Astrocyte of the cerebellum (primary cell): Measurements from ENCODE around the gene CIITA.

Experiments
- DNase-seq: peaks from one replicate; pipeline ENCODE4 v3.0.0-alpha.2; 2011; ENCODE audit warnings: low read depth
- H3K4me3 ChIP-seq: 2 replicates; pipeline ENCODE4 v1.5.1; 2011; ENCODE audit warnings: mild to moderate bottlenecking, low read depth, low read length, moderate library complexity
- in situ Hi-C: cut with HindIII; loops from 2 replicates; pipeline ENCODE4 v1.10.0; 2017; ENCODE audit warnings: low sequenced_read_pairs
- TF ChIP-seq, protein P1 (sequence below): IDR thresholded peaks from 2 replicates; pipeline ENCODE4 v1.5.1; 2012; ENCODE audit warnings: low read length, low read depth, moderate library complexity, mild to moderate bottlenecking; ENCODE audit errors: missing control alignments

CIITA gene

DNA sequence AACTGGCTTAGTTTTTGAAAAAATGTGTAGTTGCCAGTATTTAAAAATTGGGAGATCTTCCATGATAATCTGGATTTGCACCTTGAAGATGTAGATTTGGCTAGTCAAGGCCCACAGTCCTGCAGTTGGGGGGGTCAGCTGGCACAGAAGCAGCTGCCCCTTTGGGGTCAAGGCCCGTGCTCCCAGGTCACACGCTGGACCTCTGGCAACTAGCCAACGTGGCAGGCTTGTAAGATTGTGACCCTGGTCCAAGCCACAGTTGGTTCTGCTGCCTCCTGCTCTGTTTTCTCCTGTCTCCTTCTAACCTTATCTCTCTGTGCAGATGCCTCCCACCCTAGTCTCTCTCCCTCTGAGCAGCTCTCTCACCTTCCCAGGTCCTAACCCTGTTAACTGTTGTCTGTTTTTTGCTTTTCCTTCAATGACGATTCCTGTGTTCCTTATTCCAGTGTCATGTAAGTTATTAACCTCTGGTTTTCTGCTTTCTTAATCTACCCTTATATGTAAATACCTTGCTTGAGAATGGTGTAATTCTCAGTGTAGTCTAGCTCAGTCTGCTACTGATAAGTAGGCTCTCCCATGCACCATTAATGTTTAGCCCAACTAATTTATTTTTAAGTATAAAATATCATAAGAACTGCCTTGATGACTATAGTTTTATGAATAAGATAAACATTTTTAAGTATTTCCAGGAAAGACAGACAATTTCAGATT is 95.3 kb downstream of the CIITA start:
- TF ChIP-seq, protein P1, sequence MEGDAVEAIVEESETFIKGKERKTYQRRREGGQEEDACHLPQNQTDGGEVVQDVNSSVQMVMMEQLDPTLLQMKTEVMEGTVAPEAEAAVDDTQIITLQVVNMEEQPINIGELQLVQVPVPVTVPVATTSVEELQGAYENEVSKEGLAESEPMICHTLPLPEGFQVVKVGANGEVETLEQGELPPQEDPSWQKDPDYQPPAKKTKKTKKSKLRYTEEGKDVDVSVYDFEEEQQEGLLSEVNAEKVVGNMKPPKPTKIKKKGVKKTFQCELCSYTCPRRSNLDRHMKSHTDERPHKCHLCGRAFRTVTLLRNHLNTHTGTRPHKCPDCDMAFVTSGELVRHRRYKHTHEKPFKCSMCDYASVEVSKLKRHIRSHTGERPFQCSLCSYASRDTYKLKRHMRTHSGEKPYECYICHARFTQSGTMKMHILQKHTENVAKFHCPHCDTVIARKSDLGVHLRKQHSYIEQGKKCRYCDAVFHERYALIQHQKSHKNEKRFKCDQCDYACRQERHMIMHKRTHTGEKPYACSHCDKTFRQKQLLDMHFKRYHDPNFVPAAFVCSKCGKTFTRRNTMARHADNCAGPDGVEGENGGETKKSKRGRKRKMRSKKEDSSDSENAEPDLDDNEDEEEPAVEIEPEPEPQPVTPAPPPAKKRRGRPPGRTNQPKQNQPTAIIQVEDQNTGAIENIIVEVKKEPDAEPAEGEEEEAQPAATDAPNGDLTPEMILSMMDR: no peak

DNA sequence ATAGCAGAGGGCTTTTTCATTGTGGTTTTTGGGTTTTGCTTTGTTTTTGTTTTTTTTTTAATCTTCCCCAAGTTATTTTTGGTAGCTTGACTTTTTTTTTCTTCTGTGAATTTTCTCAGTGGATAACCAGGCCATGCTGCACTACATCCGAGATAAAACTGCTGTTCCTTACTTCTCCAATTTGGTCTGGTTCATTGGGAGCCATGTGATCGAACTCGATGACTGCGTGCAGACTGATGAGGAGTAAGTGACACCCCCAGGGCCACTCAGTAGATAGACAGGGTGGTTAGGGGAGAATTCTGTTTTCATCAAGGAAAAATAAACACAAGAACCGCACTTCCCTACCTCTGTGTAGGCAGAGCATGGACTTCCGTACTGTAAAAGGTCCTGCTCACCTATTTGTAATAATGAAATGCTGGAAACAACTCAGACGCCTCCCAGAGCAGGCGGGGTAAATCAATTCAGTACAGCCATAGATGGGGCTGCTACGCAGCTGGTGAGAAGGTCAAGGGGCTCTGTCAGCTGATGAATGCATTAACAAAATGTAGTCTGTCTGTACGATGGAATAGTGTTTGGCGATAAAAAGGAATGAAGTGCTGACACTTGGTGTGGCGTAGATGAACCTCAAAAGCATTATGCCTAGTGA is 95.9 kb downstream of the CIITA start:
- H3K4me3 ChIP-seq: no peak overlapping the region
- TF ChIP-seq, protein P1: no peak
- in situ Hi-C loops: no loop called here
- DNase-seq: no peak

More for the DNA sequence above, 95.3 kb downstream of the CIITA start:
- H3K4me3 ChIP-seq: no peak overlapping the region
- no peak for DNase-seq
- in situ Hi-C loops: no loop called here

DNA sequence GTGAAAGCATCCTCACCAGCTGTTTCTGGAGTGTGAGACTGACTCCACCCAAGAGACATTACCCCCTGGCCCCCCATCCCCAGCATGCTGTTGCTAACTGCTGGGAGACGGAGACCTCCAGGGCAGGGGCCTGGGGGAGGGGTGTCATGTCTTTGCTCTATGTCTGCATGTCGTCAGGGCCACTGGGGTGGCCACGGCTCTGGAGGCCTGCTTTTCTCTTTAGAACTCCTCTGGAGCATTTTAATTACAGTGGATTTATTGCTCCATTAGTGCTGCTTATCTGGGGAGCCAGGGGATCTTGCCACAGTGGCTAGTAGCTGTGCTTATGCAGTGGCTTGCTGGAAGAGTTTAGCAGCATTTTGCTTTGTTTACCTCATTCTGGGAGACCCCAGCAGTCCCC is 99.6 kb downstream of the CIITA start:
- H3K4me3 ChIP-seq: no peak overlapping the region
- in situ Hi-C loops: no loop called here
- TF ChIP-seq, protein P1: no peak
- DNase-seq: no peak

DNA sequence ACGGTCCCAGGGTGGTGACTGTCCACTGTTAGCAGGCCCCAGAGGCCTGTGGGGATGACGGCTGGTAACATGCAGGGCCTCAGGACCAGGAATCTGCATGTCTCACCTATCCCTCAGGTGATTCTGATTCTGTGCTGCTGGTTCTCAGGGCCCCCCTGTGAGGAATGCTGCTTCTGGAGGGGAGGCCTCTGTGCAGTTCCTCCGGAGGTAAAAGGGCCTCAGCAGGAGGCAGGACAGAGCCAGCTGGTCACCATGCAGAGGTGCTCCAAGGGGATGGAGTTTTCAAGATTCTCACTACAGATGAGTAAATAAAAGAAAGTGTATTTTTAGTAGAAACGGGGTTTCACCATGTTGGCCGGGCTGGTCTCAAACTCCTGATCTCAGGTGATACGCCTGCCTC is 101.1 kb downstream of the CIITA start:
- H3K4me3 ChIP-seq: no peak overlapping the region
- TF ChIP-seq, protein P1: no peak
- in situ Hi-C loops: no loop called here
- DNase-seq: no peak

DNA sequence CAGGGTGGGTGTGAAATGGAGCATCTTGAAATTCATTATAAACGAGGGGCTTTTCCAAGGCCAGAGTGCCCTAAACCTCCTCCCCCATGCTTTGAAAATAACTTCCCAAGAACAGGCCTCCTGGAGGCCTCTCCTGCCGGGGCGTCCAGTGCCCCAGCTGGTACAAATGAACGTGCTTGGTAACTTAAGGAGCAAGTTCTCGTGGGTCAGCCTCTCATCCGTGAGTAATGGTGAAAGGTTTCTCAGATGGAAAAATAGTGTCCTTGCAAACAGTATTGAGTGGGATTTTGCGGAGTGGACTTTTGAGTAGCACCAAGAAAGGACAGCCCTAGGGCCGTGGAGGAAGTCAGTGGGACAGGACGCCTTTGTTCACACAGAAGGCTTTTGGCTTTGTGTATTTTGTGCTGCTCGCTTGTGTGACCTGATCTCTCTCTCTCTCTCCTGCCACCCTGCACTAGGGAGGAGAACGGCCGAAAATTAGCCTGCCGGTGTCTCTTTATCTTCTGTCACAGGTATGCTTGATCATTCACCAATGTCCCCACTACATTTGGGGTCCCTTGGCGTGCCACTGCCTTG is 102.0 kb downstream of the CIITA start:
- in situ Hi-C loops: no loop called here
- H3K4me3 ChIP-seq: no peak overlapping the region
- DNase-seq: no peak
- TF ChIP-seq, protein P1: no peak

DNA sequence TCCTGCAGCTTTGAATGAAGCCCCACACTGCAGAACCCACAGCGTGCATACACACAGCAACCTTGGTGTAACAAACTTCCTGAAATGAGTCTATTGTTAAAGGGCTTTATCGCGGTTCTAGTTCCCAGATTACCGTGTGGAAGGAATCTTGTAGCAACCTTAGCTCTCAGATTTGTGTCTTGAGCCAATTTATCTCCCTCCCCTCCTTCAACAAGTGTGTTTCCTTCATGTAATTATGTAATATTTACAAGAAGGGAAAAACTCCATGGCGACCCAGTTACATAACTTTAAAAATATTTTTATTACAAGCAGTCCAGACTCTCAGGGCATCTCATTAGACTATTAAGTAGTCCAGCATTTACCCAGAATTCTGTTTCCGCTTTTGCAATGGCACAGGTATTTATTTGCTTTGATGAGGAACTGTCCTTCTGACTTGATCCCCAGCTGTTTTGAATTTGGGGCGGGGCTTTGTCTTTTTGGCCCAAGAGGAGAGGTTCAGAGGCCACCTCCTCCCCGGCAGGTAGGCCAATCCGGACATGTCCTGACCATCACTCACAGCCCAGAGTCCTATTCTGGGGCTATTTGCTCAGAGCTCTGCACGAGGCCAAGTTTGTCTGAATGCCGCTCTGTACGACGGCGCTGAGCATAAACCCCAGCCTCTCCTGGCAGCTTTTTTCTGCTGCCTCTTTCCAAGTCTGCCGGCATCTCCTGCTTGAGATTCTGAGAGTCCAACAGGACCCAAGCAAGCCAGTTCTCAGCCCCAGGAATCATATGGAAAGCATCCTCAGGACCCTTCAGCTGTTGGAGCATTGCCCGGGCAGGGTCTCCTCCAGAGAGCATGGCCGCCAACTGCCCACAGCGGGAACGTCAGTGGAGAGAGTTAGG is 103.0 kb downstream of the CIITA start:
- no peak overlapping the region for H3K4me3 ChIP-seq
- in situ Hi-C loops: loop anchor here (5.0 kb wide), 1 partner anchor 37 kb away; no protein-coding TSS in a partner anchor
- TF ChIP-seq, protein P1: no peak
- no peak for DNase-seq
